GM19035 (cell line): ENCODE results near the gene MRM3.
"Not testable (repeated sequence)": the region's sequence is repeated elsewhere in the genome, so short reads cannot be mapped to it uniquely, and the experiment has no call there.

Experiments used
- ATAC-seq: cut with Tn5 transposase; IDR thresholded peaks from one replicate; pipeline ENCODE4 v1.9.1; 2021; ENCODE audit not compliant: unreplicated experiment

MRM3 gene, protein sequence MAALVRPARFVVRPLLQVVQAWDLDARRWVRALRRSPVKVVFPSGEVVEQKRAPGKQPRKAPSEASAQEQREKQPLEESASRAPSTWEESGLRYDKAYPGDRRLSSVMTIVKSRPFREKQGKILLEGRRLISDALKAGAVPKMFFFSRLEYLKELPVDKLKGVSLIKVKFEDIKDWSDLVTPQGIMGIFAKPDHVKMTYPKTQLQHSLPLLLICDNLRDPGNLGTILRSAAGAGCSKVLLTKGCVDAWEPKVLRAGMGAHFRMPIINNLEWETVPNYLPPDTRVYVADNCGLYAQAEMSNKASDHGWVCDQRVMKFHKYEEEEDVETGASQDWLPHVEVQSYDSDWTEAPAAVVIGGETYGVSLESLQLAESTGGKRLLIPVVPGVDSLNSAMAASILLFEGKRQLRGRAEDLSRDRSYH

DNA sequence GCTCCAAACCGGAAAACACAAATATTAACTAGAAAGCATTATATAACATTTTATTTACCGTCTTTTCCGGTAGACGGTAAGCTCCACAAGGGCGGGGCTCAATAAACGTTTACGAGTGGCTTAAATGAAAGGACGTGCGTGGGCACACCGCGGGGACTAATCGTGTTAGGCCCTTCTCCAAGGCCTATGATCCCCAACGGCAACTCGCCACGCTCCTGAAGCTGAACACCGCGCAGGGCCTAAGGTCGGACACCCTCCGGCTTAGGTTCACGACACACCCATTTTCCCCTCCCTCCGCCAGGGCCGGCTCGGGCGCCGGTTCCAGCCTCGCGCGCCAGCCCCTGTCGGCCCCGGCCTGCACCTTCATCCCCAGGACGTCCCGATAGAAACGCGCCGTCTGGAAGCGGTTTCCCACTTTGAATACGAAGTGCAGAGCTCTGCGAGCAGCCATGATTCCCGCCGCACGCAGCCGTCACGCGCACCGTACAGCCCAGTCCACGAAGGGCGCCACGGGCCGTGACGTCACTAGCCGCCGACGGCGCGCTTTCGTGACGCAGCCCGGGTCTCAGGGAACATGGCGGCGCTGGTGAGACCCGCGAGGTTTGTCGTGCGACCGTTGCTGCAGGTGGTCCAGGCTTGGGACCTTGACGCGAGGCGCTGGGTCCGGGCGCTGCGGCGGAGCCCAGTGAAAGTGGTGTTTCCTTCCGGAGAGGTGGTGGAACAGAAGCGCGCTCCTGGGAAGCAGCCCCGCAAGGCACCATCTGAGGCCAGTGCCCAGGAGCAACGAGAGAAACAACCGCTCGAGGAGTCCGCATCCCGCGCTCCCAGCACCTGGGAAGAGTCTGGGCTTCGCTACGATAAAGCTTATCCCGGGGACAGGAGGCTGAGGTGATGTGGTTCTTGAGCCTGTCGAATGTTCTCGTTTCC, at the start of gene MRM3, which contains the start of gene GLOD4:
TSS of gene MRM3 (plus strand) at position 549 of the 927 bp plus-strand sequence. CDS start at position 575, 26 bp downstream.
TSS of gene GLOD4 (minus strand) at position 476 of the 927 bp plus-strand sequence. CDS start at position 451, 25 bp downstream.
- ATAC-seq: peak; percentile 89

DNA sequence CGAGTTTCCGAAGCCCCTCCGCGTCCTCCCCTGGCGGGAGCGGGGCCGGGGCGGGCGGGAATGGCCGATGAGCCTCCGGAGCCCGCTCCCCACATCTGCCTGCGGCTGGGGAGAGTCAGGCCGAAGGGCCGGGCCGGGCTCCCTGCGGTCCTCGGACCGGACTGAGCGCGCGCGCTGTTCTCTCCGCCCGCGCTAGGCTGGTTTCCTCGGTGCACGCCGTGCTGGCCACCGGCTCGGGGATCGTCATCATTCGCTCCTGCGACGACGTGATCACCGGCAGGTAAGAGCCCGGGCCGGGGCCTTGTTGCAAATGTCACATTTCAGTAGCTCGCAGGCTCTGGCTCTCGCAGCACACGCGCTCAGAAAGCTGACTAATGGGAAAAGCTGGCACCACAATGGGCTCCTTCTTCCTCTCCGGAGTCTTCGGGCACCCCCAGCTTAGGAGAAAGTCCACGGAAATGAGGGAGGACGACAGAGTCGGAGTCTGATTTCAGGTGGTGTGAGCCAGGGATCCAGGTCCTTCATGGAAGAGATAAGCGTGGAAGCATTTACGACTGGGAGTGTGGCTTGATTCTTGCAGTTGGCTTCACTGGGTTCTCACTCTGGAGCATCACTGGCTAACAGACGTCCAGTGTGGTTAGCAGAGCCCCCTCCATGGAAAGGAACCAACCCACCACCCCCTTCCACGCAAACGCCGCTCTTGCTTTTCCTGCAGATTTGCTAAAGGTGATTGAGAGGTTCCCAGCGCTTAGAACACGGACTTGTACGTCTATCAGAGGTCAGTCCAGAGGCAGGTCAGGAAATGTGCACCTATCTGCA, 49.0 kb upstream of the MRM3 start:
- peak; percentile 40 for ATAC-seq

DNA sequence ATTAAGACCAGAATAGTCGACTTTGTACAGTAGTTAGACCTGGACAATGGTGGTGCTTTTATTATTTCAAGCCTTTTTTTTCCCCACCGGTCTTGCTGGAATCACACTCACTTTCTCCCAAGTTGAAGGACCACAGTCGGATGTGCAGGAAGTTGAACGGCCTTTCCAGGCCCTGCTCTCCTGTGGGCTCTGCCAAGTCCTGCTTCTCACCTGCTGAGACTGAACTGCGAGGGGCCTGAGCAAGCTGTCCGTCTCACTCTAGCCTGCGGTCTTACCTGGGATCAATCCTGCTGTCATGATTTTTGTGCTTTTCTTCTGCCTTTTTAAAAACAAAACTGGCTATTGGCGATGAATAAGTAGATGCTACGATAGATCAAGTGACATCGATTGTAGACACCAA, 48.4 kb upstream of the MRM3 start:
- no peak for ATAC-seq

DNA sequence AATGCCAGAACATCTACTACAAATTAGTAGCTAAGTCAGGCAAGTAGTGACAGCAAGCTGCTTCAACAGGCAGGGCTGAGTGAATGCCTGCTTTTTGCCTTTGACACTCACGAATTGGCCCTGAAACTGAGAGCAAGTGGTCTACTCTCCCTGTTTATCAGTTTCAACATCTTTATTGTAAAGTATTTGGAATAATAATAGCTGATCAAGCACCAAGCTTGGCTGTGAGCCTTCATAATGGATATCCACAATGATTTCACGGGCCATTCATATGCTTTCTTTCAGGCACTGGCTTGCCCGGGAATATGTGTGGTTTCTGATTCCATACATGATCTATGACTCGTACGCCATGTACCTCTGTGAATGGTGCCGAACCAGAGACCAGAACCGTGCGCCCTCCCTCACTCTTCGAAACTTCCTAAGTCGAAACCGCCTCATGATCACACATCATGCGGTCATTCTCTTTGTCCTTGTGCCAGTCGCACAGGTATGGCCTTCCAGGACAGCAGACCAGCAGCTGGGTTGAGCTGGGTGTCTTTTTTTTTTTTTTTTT, 44.5 kb upstream of the MRM3 start:
- no peak for ATAC-seq

DNA sequence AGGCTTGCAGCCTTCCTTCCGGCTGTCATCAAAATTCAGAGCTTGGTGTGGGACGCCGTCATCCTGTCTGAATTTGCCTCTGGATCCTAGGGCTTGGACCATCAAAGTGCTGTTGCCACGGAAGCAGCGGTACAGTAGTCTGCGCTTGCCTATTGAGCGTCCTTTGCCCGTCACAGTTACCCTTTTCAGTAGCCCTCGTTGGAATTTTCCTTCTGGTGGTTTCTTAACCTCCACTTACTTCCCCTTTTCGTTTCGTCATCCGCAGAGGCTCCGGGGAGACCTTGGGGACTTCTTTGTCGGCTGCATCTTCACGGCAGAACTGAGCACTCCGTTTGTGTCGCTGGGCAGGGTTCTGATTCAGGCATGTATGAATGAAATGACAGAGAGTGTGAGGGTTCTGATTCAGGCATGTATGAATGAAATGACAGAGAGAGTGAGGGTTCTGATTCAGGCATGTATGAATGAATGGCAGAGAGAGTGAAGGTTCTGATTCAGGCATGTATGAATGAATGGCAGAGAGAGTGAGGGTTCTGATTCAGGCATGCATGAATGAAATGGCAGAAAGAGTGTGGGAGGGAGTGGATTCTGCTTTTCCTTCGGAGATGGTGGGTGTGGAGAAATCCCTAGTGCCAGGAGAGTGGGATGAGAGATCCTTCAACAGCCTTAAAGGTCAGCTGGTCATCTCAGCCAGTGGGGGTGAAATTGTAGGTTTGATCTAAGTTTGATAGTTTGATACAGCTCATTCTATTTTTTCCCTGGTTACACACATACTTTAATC, 41.7 kb upstream of the MRM3 start:
- peak; percentile 86 for ATAC-seq

DNA sequence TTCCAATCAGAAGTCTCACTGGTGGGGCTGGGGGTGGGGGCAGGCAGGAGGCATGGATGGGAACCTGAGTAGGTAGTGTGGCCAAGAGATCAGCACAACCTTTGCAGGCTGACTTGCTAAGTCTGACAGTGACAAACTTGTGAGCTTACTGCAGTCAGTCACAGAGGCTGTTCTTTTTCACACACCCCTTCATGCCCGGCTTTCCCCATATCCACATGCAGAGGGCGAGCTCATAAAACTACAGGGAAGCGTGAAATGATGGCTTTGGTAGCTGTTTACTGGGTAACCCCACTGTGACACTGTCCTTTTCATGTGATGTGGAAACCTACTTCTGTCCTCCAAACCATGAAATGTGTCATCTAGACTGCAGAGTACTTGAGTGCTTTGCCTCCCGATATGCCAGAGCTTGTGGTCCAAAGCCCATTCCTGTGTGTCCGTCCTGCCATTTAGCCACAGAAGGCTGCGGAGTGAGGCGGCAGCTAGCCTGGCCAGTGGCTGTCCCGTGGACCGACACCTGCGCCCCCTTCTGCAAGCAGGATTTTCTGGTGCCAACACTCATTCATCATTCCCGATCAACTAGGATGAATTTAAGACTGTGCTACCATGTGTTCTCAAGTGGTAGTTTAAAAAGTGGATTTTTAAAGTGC, 39.9 kb upstream of the MRM3 start:
- no peak for ATAC-seq

DNA sequence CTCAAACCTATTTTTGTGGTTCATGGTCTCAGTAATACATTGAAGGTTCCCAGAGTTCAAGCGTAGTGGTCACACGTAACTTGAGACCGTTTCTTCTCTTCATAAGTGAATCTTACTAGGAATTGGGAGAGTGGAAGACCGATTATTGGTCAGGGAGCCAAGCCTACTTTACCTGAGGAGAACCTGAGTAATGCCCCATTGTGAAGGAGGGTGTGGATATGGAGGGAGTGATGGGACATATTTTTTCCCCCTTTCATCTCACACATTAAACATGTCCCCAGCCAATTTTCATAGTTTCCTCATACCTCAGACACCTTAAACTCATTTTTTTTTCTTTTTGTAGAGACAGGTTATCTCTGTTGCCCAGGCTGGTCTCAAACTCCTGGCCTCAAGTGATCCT, 39.0 kb upstream of the MRM3 start:
- ATAC-seq: no peak

DNA sequence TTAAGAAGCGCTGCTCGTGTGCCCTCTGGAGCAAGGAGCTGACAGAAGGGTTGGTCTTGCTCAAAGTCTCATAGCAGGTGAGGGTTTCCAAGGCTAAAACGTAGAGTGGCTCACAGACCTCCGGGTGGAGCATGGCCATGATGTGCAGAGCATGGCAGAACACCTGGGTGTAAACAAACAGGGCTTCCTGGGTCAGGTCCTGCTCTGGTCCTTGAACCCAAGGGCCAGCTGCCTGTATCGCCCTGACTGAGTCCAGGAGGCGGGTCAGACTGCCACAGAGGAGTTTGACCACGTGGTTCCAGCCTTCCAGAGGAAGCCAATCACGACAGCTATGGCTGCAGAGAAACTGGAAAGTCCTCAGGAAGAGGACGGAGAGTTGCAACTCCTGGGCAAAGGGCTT, 37.2 kb upstream of the MRM3 start:
- no peak for ATAC-seq

DNA sequence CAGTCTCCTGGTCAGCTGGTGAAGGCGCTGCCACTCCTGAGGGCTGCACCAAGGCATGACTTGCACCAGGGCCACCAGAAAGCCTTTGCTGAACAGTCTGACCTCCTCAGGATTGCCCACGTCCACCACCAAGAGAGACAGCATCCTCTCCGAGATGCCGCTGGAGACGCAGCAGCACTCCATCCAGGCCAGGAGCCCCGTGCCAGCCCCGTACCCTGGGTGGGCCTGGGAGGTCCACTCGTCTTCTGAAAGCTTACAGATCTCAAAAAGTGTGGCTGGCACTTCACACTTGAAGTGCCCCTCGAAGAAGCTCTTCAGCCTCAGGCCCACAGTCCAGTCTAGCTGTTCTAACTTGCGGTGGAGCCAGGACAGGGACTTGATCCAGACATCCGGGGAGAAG, 36.7 kb upstream of the MRM3 start:
- no peak for ATAC-seq

DNA sequence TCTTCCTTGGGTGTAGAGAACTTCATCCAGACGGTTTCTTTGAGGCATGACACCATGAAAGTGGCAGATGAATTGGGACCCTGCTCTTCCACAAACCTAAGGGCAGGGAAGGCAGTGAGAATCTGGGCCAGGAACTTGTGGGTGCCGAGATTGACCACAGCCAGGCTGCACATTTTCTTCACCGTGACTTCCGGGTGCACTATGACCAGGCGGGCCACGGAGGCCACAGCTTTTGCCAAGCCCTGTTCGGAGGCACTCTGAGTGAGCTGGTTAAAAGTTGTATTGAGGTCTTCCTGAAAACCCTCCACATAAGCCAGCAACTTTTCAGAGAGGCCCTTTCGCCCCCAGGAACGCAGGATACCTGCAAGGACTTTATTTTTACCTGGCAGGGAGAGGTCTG, 36.0 kb upstream of the MRM3 start:
- ATAC-seq: no peak

DNA sequence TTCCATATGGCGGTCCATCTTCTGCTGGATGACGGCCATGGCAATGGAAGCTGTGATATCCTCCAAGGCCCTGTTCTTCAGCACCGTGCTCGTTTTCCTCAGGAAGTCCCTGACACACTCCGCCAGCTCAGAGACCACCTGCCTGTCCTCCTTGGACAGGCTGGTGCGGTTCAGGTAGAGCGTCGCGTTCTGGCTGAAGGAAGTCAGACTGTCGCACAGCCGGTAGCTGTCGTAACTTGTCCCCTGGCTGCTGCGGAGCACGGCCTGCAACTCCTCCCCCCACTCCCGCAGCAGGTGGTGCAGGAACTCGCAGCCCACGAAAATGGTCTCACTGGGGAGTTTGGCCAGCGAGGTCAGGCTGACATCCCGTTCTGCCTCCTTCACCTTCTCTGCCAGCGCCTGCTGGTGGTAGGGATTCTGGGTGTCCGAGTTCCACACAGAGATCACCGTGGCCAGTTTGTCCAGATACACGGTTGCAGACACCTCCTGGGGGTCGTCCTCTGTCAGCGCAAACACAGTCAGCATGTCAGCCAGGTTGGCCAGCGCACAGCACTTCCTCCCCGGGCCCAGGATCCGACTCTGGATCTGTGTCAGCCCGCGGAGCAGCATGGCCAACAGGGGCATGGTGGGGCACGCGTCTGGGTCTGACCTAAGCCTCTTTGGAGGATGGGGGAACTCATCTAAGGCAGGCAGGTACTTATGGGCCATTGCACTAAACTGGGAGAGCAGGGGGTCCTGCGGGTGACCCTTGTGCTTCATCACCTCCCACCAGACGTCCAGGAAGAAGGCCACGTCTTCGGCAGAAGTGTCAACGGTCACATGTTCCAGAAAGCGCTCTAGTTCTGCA, 35.1 kb upstream of the MRM3 start:
- no peak for ATAC-seq

DNA sequence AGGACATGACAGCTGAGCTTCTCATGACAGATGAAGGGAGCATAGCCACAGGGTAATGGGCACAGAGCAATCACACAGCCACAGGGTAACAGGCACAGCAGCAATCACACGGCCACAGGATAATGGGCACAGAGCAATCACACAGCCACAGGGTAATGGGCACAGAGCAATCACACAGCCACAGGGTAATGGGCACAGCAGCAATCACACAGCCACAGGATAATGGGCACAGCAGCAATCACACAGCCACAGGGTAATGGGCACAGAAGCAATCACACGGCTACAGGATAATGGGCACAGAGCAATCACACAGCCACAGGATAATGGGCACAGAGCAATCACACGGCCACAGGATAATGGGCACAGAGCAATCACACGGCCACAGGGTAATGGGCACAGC, 33.5 kb upstream of the MRM3 start:
- ATAC-seq: not testable (repeated sequence)

DNA sequence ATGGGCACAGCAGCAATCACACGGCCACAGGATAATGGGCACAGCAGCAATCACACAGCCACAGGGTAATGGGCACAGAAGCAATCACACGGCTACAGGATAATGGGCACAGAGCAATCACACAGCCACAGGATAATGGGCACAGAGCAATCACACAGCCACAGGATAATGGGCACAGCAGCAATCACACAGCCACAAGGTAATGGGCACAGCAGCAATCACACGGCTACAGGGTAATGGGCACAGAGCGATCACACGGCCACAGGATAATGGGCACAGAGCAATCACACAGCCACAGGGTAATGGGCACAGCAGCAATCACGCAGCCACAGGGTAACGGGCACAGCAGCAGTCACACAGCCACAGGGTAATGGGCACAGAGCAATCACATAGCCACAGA, 32.8 kb upstream of the MRM3 start:
- not testable (repeated sequence) for ATAC-seq

DNA sequence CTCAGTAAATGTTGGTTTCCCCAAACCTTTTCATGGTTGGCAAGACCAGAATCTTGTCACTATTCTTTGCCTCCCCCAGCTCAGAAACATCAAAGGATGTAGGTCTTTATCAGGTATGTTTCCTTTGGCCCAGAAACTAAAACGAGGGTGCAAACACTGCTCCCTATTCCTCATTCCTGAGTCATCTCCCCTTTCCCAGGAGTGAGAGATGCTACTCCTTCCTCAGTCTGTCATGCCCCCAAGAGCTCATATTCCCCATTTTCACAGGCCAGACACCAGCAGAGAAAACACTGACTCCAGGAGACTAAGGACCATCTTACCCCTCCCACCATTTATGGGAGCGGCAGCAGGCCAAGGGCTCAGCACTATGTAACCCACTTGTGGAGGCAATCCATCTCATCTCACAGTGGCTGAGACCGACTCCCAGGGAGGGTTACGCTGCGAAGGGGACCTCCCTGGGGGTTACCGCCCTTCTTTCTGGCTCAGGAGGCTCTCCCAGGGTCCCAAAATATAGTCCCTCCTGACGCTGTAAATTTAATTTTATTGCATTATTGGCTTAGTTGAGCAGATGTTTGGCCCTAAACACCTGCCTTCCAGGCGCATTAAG, 31.6 kb upstream of the MRM3 start:
- ATAC-seq: no peak

DNA sequence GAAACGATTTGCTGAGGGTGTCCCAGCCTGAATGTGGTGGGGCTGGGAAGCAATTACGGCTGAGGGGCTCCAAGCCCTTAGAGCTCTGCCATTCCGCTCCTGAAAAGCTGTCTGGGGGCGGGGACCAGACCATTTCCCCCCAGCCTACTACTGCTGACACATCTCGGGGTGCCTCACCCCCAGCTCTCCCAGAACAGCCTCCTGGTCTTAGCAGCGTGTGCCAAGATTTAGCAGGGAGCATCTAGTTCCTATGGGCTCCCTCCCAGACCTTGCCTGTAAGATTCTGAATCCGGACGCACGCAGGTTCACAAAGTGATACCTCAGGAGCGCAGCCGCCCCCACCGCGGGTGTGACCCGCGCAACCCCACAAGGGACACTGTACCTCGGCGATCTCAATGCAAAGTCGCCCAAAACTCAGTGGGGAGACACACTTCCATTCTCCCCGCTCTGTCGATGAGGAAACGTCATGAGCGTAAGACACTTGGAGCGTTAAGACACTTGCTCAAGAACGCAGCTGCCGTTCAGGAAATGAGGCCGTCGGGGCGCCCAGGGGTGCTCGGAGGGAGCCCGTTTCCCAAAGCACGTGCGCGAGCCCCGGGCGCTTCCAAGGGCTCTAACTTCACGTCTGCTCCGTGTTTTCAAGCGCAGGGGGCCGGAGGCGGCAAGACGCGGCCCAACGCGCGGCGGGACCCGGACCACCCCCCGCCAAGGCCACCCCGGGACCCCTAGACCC, 30.7 kb upstream of the MRM3 start:
- ATAC-seq: peak; percentile 36

DNA sequence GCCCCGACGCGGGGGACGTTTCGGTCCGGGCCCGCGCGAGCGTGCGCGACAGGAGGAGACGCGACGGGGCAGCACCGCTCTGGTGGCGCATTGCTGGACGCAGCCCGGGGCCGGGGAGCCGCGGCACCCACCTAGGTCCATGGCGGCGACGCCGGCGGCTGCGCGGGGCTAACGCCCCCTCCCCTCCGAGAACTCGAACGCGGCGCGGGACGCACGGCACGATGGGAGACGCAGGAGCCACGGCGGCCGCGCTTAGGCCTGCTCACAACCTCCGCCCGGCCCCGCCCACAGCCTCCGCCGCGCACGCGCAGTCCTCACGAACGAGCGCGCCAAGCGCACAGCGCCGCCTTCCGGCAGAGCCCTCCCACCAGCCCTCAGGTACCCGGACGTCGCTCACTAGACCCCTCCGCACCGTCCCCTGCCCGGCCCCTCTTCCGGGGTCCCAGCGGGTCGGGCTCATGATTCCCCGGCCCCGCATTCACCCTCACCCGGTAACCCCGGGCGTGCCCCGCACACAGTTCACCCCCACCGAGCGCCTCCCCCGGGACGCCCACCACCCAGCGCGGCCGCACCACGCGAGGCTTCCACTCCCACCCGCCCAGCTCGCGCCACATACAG, 30.0 kb upstream of the MRM3 start, which contains the start of gene GEMIN4:
TSS of gene GEMIN4 (minus strand) at position 263 of the 618 bp plus-strand sequence. CDS start at position 141, 122 bp downstream.
- ATAC-seq: peak; percentile 87
